ENCODE data around the gene TMEM144. TPM values are rescaled to one million over a fixed set of nuclear protein-coding genes. Genes with fewer than 3 reads are reported as not detected.

The TMEM144 gene
- total RNA-seq, 1 donor, result 5.6 TPM

DNA sequence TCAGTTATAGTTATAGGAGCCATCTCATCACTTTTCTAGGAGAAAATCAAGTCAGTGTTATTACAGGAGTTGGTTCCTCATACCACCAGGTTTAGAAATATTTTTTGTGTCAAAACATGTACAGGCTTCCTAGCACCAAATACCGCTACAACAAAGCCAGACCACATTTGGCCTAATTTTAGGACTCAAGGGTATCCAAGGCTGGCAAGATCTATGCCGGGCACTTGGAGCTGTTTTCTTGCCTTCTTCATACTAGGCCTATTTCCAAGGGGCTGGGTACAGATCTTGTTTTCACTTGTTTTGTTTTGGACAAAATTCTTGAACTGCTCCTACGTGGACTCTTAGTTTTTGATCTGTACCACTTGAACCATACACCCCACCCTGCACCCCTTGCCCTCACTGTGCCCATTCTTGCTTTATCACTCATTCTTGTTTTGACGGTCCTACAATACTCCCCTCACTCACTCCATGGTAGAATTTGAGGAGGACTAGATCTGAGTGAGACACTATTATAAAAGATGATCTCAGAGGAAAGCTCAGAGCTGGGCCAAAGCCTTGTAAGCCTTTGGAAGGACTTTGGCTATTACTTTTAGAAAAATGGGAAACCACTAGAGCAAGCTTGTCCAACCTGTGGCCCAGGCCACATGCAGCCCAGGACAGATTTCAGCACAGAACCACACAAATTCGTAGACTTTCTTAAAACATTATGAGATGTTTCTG, 17.7 kb upstream of the TMEM144 start:
- TF ChIP-seq, protein P1, sequence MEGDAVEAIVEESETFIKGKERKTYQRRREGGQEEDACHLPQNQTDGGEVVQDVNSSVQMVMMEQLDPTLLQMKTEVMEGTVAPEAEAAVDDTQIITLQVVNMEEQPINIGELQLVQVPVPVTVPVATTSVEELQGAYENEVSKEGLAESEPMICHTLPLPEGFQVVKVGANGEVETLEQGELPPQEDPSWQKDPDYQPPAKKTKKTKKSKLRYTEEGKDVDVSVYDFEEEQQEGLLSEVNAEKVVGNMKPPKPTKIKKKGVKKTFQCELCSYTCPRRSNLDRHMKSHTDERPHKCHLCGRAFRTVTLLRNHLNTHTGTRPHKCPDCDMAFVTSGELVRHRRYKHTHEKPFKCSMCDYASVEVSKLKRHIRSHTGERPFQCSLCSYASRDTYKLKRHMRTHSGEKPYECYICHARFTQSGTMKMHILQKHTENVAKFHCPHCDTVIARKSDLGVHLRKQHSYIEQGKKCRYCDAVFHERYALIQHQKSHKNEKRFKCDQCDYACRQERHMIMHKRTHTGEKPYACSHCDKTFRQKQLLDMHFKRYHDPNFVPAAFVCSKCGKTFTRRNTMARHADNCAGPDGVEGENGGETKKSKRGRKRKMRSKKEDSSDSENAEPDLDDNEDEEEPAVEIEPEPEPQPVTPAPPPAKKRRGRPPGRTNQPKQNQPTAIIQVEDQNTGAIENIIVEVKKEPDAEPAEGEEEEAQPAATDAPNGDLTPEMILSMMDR (IDR thresholded peaks at IDR 0.05; ENCODE audit: insufficient read depth, low read length), result no peak
- no peak overlapping the region for H3K4me3 ChIP-seq (ENCODE audit: low read depth, low read length)
- DNase-seq (ENCODE audit: low read depth), result no peak

DNA sequence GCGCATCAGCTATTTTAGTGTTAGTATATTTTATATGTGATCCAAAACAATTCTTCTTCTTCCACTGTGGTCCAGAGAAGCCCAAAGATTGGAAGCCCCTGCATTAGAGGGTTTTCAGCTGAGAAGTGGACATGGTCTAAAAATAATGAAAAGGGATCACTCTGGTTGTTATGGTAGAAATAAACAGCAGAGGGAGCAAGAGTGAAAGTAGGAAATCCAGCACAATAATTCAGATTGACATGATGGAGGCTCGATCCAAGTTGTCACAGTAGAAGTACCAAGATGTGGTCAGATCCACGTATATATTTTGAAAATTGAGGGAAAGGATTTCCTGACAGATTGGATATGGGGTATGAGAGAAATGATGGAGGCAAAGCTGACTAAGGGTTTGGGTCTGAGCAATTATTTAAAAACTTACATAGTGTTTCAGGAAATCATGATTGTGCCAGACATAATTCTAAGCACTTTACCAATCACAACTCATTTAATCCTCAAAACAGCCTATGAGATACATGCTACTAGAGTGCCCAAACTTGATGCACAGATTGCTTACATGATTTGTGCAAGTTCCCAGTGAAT, 17.0 kb upstream of the TMEM144 start:
- TF ChIP-seq, protein P1 (IDR thresholded peaks at IDR 0.05; ENCODE audit: insufficient read depth, low read length), result peak; percentile 57
- peak; percentile 32 for DNase-seq (ENCODE audit: low read depth)
- H3K4me3 ChIP-seq (ENCODE audit: low read depth, low read length), result no peak overlapping the region

DNA sequence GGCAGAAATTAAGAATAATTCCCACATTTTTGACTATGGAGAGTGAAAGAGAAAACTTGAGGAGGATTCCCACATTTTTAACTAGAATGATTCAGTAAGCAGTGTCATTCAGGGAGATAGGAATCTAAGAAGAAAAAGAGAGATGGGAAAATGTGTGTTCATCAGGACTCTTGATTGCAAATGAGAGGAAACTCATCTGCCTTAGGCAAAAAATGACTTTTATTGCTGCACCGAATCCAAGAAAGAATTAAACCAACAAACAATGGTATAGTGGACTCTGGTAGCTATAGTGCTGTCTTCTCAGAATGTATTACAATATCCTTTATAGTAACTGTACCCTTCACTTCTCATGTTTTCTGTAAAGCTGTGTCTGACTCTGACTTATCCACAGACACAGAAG, 15.0 kb upstream of the TMEM144 start:
- no peak overlapping the region for H3K4me3 ChIP-seq (ENCODE audit: low read depth, low read length)
- no peak for DNase-seq (ENCODE audit: low read depth)
- TF ChIP-seq, protein P1 (IDR thresholded peaks at IDR 0.05; ENCODE audit: insufficient read depth, low read length), result no peak

DNA sequence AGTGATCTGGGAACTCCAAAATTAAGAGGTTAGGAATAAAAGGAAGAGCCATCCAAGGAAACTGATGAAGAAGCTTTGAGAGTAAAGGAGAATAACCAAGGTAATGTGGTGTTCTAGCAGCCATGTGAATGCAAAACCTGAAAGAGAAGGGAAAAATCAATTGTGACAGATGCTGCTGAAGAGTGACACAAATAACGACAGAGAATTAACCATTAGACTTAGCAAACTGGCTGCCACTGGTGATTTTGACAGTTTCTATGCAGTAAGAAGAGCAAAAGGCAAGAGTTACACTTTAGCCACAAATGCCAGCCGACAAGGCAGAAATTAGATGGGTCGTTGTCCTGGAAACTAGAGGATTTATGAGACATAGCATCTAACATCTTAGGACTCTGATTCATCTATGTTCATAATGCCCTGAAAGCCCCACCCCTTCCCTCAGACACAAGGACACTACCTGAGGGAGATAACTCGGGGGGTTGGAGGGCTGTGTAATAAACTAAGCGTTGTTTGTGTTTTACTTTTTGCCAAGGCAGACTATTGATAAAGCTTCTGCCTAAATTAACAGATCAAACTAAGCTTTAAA, 13.0 kb upstream of the TMEM144 start:
- no peak overlapping the region for H3K4me3 ChIP-seq (ENCODE audit: low read depth, low read length)
- DNase-seq (ENCODE audit: low read depth), result no peak
- TF ChIP-seq, protein P1 (IDR thresholded peaks at IDR 0.05; ENCODE audit: insufficient read depth, low read length), result no peak

DNA sequence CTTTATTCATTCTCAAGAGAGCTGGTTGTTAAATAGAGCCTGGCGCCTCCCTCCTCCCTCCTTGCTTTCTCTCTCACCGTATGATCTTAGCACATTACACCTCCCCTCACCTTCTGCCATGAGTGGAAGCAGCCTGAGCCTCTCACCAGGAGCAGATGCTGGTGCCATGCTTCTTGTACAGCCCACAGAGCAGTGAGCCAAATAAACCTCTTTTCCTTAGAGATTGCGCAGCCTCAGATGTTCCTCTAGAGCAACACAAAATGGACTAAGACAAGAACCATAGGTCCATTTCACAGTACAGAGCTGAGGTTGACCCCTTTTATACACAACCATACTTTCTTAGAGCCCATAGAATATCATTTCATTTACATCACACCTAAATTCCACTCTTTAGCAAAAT, 10.1 kb upstream of the TMEM144 start:
- TF ChIP-seq, protein P1 (IDR thresholded peaks at IDR 0.05; ENCODE audit: insufficient read depth, low read length), result no peak
- H3K4me3 ChIP-seq (ENCODE audit: low read depth, low read length), result no peak overlapping the region
- DNase-seq (ENCODE audit: low read depth), result no peak

DNA sequence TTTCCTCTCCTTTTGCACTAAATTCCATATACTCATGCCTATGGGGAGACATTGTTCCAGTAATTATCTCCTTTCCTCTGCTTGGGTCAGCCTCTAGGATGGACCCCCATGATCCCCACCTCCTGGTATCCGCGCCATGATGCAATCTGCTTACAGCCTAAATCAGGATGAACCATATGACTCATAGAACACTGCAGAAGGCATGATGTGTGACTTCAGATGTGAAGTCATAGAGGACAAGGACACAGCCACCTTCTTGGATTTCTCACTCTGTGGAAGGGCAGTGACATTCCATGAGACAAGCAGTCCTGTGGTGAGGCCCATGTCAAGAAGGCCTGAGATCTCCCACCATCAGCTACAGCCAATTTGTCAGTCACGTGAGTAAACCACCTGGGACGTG, 9.0 kb upstream of the TMEM144 start:
- H3K4me3 ChIP-seq (ENCODE audit: low read depth, low read length), result no peak overlapping the region
- no peak for DNase-seq (ENCODE audit: low read depth)
- TF ChIP-seq, protein P1 (IDR thresholded peaks at IDR 0.05; ENCODE audit: insufficient read depth, low read length), result no peak

Data from fibroblast of the aortic adventitia (primary cell).